ENCODE data around the gene RABAC1. TPM values are rescaled to one million over a fixed set of nuclear protein-coding genes. Genes with fewer than 3 reads are reported as not detected.

The RABAC1 gene
- polyA plus RNA-seq, 1 donor from 2014 or later: 290 TPM

DNA sequence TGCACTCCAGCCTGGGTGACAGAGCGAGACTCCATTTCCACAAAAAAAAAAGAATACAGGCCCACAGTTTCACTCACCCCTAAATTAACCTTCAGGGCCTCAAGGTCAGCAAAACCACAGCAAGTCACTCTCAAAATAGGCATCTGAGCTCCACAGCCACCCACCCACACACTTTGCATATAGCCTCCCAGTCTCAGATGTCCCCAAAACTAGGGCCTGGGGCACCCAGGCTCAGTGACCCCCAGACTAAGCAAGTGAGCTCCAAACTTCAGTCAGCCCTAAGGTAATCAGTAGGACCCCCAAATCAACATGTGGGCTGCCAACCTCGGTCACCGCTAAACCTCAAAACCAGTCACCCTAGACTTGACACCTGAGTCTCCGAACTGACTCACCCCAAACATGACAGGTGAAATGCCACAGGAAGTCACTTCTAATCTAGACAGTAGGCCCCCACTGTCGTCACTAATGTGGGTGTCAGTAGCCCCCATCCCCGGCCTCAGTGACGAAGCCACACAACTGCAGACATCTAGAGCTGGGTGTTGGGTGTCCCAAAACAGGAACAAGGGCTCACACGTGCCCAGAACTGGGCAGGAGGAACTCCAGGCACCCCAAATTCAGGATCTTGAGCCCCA is 13.9 kb downstream of the RABAC1 start:
- Histone ChIP-seq H3K9me2 (ENCODE audit: insufficient read depth, low read length) (no peaks in the 10 kb centered on the region), H2AFZ (ENCODE audit: low read depth, low read length) (no peak overlapping the region), H3F3A (ENCODE audit: insufficient read depth, low read length, poor library complexity, severe bottlenecking) (no peaks in the 10 kb centered on the region), H3K9me3 (ENCODE audit: low read length) (no peaks in the 10 kb centered on the region), H3K4me3 (ENCODE audit: low read length) (no peak overlapping the region), H3K79me2 (replicated peaks; ENCODE audit: insufficient read depth, low read length) (no peaks in the 10 kb centered on the region), H3K9ac (ENCODE audit: low read length) (no peak overlapping the region), H4K20me1 (ENCODE audit: insufficient read depth) (no peaks in the 10 kb centered on the region), H3K27ac (ENCODE audit: low read length) (no peak overlapping the region), H3K36me3 (ENCODE audit: insufficient read depth, low read length) (no peaks in the 10 kb centered on the region), H3K4me2 (ENCODE audit: low read length) (no peak overlapping the region), H3K27me3 (ENCODE audit: insufficient read depth, low read depth, low read length) (peaks cover 14% of the 10 kb centered on the region)
- no peak for TF ChIP-seq POLR2AphosphoS5 (IDR thresholded peaks at IDR 0.05)
- TF ChIP-seq TAF1 (IDR thresholded peaks at IDR 0.05; ENCODE audit: low read depth): no peak
- TF ChIP-seq MXI1 (conservative IDR thresholded peaks at IDR 0.05; ENCODE audit: poor library complexity, severe bottlenecking): no peak
- TF ChIP-seq, protein P1, sequence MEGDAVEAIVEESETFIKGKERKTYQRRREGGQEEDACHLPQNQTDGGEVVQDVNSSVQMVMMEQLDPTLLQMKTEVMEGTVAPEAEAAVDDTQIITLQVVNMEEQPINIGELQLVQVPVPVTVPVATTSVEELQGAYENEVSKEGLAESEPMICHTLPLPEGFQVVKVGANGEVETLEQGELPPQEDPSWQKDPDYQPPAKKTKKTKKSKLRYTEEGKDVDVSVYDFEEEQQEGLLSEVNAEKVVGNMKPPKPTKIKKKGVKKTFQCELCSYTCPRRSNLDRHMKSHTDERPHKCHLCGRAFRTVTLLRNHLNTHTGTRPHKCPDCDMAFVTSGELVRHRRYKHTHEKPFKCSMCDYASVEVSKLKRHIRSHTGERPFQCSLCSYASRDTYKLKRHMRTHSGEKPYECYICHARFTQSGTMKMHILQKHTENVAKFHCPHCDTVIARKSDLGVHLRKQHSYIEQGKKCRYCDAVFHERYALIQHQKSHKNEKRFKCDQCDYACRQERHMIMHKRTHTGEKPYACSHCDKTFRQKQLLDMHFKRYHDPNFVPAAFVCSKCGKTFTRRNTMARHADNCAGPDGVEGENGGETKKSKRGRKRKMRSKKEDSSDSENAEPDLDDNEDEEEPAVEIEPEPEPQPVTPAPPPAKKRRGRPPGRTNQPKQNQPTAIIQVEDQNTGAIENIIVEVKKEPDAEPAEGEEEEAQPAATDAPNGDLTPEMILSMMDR (IDR thresholded peaks at IDR 0.05; ENCODE audit: poor library complexity, severe bottlenecking): no peak
- TF ChIP-seq, protein P2, sequence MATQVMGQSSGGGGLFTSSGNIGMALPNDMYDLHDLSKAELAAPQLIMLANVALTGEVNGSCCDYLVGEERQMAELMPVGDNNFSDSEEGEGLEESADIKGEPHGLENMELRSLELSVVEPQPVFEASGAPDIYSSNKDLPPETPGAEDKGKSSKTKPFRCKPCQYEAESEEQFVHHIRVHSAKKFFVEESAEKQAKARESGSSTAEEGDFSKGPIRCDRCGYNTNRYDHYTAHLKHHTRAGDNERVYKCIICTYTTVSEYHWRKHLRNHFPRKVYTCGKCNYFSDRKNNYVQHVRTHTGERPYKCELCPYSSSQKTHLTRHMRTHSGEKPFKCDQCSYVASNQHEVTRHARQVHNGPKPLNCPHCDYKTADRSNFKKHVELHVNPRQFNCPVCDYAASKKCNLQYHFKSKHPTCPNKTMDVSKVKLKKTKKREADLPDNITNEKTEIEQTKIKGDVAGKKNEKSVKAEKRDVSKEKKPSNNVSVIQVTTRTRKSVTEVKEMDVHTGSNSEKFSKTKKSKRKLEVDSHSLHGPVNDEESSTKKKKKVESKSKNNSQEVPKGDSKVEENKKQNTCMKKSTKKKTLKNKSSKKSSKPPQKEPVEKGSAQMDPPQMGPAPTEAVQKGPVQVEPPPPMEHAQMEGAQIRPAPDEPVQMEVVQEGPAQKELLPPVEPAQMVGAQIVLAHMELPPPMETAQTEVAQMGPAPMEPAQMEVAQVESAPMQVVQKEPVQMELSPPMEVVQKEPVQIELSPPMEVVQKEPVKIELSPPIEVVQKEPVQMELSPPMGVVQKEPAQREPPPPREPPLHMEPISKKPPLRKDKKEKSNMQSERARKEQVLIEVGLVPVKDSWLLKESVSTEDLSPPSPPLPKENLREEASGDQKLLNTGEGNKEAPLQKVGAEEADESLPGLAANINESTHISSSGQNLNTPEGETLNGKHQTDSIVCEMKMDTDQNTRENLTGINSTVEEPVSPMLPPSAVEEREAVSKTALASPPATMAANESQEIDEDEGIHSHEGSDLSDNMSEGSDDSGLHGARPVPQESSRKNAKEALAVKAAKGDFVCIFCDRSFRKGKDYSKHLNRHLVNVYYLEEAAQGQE (IDR thresholded peaks at IDR 0.05; ENCODE audit: borderline replicate concordance): no peak
- no peak for TF ChIP-seq RAD21 (conservative IDR thresholded peaks at IDR 0.05)
- no peak for TF ChIP-seq EP300 (conservative IDR thresholded peaks at IDR 0.05; ENCODE audit: poor library complexity, severe bottlenecking)
- TF ChIP-seq SMC3 (conservative IDR thresholded peaks at IDR 0.05; ENCODE audit: poor library complexity): no peak
- TF ChIP-seq EZH2 (IDR thresholded peaks at IDR 0.05; ENCODE audit: borderline replicate concordance, insufficient read depth, low read length, poor library complexity, severe bottlenecking): no peak

DNA sequence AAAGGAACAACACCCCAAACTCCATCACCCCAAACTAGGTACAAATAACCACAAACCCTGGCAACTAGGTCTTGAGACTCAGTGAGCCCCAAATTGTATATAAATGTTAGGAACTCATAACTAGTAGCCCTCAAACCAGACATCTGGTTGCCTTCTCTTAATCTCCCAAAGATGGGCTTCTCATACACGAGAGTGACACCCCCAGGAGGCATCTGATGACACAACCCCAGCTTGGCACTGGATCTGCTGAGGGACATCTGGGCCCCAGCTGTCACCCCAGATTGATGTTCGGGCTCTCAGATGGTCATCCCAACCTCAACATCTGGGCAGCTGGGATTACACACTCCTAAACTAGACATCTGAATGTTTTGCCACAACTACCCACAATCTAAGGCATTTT is 14.8 kb downstream of the RABAC1 start:
- H3K79me2 ChIP-seq (replicated peaks; ENCODE audit: insufficient read depth, low read length): no peaks in the 10 kb centered on the region
- no peaks in the 10 kb centered on the region for H3K36me3 ChIP-seq (ENCODE audit: insufficient read depth, low read length)
- H3K9me2 ChIP-seq (ENCODE audit: insufficient read depth, low read length): no peaks in the 10 kb centered on the region
- H3K4me3 ChIP-seq (ENCODE audit: low read length): no peak overlapping the region
- H3F3A ChIP-seq (ENCODE audit: insufficient read depth, low read length, poor library complexity, severe bottlenecking): no peaks in the 10 kb centered on the region
- H4K20me1 ChIP-seq (ENCODE audit: insufficient read depth): no peaks in the 10 kb centered on the region
- no peak overlapping the region for H3K9ac ChIP-seq (ENCODE audit: low read length)
- TF ChIP-seq, protein P2 (IDR thresholded peaks at IDR 0.05; ENCODE audit: borderline replicate concordance): no peak
- no peak for TF ChIP-seq SMC3 (conservative IDR thresholded peaks at IDR 0.05; ENCODE audit: poor library complexity)
- TF ChIP-seq MXI1 (conservative IDR thresholded peaks at IDR 0.05; ENCODE audit: poor library complexity, severe bottlenecking): no peak
- TF ChIP-seq EZH2 (IDR thresholded peaks at IDR 0.05; ENCODE audit: borderline replicate concordance, insufficient read depth, low read length, poor library complexity, severe bottlenecking): no peak
- peaks cover 20% of the 10 kb centered on the region for H3K27me3 ChIP-seq (ENCODE audit: insufficient read depth, low read depth, low read length)
- no peak overlapping the region for H3K4me2 ChIP-seq (ENCODE audit: low read length)
- no peak overlapping the region for H2AFZ ChIP-seq (ENCODE audit: low read depth, low read length)
- no peak overlapping the region for H3K27ac ChIP-seq (ENCODE audit: low read length)
- no peaks in the 10 kb centered on the region for H3K9me3 ChIP-seq (ENCODE audit: low read length)
